Measurements from ENCODE around the gene CACNA1A.

- TF ChIP-seq EZH2phosphoT487 (conservative IDR thresholded peaks at IDR 0.05; ENCODE audit: low read length), result no peak
- no peak for TF ChIP-seq CTCF (IDR thresholded peaks at IDR 0.05; ENCODE audit: insufficient read depth, low read length, poor library complexity, severe bottlenecking)
These were observed 152.7 kb downstream of the CACNA1A start for GRCh38 chr19:13353625-13354024.

Measured in SU-DHL-6 (cell line).